Skeletal muscle cell (primary cell): ENCODE measurements around the gene PDSS2.
"Not testable (repeated sequence)": the region's sequence is repeated elsewhere in the genome, so short reads cannot be mapped to it uniquely, and the experiment has no call there.

Experiments used
- DNase-seq: peaks from one replicate; pipeline ENCODE4 v3.0.0-alpha.2; 2010; ENCODE audit warnings: low read depth
- H3K4me3 ChIP-seq: 2 replicates; pipeline ENCODE4 v1.5.1; 2011; ENCODE audit warnings: low read depth, mild to moderate bottlenecking, control low read depth, low read length, moderate library complexity

The PDSS2 gene

DNA sequence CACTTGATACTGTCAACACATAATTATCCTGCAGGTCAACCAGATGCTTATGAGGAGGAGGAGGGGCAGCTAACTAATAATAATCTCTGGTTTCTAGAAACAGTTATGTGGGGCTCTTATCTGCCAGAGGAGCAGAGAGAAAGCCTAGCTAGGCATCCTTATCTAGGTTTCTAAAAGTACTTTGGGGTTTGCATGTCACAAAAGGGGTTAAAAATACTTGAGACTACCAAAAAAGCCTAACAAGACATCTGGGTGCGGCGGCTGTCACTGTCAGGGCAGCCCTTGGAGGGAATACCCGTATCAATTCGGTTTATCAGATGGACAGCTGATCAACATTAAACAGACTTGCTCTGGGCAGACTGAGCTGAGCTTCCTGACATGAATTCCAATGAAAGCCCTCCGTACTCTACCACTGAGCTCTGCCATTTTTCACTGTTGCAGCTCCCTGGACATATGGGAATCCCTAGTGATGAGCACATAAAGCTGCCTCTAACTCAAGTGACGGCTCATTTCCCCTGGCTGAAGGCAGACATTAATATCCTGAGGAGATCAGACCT, 166.6 kb downstream of the PDSS2 start:
- no peak overlapping the region for H3K4me3 ChIP-seq
- no peak for DNase-seq

GRCh38 chr6:107290491-107290890, 168.9 kb downstream of the PDSS2 start:
- DNase-seq, result no peak
- no peak overlapping the region for H3K4me3 ChIP-seq

DNA sequence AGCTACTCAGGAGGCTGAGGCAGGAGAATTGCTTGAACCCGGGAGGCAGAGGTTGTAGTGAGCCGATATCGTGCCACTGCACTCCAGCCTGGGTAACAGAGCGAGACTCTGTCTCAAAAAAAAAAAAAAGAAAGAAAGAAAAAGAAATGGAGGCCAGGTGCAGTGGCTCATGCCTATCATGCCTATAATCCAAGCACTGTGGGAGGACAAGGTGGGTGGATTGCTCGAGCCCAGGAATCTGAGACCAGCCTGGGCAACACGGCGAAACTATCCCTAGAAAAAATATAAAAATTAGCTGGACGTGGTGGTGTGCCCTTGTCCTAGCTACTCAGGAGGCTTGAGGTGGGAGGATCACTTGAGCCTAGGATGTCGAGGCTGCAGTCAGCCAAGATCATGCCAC, 170.1 kb downstream of the PDSS2 start:
- DNase-seq, H3K4me3 ChIP-seq: not testable (repeated sequence)

- DNase-seq, H3K4me3 ChIP-seq: not testable (repeated sequence)
These were observed 173.7 kb downstream of the PDSS2 start for GRCh38 chr6:107285683-107286082.

GRCh38 chr6:107284805-107285204, 174.6 kb downstream of the PDSS2 start:
- no peak for DNase-seq
- H3K4me3 ChIP-seq, result no peak overlapping the region

GRCh38 chr6:107280791-107281190, 178.6 kb downstream of the PDSS2 start:
- DNase-seq, result no peak

DNA sequence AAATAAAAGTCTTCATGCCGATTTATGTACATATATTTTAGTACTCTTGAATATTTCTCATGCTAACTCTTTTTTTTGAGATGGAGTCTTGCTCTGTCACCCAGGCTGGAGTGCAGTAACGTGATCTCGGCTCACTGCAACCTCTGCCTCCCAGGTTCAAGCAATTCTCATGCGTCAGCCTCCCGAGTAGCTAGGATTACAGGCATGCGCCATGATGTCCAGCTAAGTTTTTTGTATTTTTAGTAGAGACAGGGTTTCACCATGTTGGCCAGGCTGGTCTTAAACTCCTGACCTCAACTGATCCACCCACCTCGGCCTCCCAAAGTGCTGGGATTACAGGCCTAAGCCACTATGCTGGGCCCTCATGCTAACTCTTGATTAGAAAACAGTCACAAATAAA, 179.4 kb downstream of the PDSS2 start:
- not testable (repeated sequence) for H3K4me3 ChIP-seq

More at GRCh38 chr6:107280791-107281190, 178.6 kb downstream of the PDSS2 start:
- H3K4me3 ChIP-seq, result no peak overlapping the region

GRCh38 chr6:107275330-107275865, 184.0 kb downstream of the PDSS2 start:
- no peak overlapping the region for H3K4me3 ChIP-seq

More for the DNA sequence above, 179.4 kb downstream of the PDSS2 start:
- DNase-seq, result not testable (repeated sequence)

GRCh38 chr6:107274288-107274687, 185.1 kb downstream of the PDSS2 start:
- no peak overlapping the region for H3K4me3 ChIP-seq
- no peak for DNase-seq

More at GRCh38 chr6:107275330-107275865, 184.0 kb downstream of the PDSS2 start:
- DNase-seq, result no peak

DNA sequence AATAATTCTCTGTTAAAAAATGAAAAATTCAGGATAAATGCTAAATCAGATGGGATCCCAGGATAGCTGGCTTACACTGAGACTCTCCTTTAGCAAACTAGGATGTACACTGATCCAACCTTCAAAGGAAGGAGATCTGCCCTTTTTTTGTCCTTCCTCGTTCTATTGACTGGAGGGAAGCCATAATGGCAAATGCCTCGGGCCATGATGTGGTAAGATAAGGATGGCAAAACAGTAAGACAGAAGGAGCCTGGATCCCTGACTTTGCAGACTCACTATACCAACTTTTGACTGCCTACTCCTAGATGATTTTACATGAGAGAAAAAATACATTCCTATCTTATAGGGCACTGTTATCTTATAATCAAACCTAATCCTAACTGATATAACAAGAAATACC, 187.1 kb downstream of the PDSS2 start:
- DNase-seq, result no peak
- no peak overlapping the region for H3K4me3 ChIP-seq

DNA sequence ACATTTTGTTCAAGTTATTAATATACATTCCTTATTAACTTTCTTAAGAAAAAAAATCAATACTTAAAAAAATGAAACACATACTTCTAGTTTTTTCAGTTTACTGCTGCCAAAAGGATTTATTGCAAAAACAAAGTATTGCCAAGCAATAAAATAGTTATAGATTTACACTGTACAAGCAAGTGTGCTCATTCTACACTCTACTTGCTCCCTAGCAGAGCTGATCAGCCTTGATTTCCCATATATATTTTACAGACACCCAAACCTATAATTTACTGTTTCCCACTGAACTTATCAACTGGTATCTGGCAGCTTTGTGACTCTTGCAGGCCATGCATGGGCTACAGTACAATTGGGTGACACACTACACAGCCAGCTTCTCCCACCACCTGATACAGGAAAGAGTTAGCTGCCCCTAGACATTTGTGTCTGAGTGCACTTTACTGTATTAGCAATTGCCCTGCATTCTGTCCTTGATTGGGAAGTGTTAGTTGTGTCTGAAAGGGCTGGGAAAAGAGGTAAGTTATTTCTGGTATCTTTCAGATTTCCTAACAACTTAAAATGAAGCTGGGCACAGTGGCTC, 188.1 kb downstream of the PDSS2 start:
- no peak overlapping the region for H3K4me3 ChIP-seq
- DNase-seq, result no peak

GRCh38 chr6:107267634-107268033, 191.7 kb downstream of the PDSS2 start:
- DNase-seq, result no peak
- H3K4me3 ChIP-seq, result no peak overlapping the region

DNA sequence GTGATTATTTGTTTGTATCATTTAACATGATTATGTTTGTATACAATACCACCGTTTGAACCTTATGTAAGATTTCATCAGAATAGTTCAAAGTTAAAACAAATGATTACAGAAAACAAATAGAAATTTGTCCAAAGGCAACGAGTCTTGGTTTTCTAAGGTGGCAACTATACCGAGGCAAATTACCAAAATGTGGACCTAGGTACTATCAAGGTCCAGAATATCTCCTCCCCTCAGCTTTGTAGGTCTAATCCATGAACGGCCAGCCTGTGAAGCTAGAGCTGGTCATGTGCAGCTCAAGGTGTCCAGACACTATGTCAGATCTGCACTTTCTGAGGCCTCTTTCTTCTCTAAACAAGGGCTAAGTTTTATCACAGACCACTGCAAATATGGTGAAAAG, 192.4 kb downstream of the PDSS2 start:
- no peak overlapping the region for H3K4me3 ChIP-seq
- no peak for DNase-seq

GRCh38 chr6:107266563-107266962, 192.8 kb downstream of the PDSS2 start:
- no peak overlapping the region for H3K4me3 ChIP-seq
- DNase-seq, result no peak

- no peak overlapping the region for H3K4me3 ChIP-seq
- DNase-seq, result peak; percentile 72
These were observed 195.0 kb downstream of the PDSS2 start for GRCh38 chr6:107264357-107264840.

DNA sequence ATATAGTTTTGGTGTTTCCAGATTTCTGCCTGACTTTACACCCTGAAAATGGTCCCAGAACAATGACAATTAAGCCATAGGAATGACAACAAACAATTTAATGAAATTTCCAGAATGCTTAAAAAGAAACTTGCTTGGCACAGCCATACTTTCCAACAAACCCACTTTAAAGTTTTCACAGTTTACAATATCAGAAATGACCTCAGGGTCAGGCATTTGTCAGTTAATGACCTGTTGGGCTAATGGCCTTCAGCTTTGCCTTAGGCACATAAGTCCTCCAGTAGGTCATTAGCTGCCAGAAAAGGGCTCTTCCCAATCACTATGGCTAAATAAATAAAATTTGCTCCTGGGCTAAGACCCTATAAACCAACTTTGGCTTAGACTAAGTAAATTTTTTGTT, 199.4 kb downstream of the PDSS2 start:
- no peak overlapping the region for H3K4me3 ChIP-seq
- DNase-seq, result no peak

GRCh38 chr6:107248147-107248546, 211.2 kb downstream of the PDSS2 start:
- no peak overlapping the region for H3K4me3 ChIP-seq
- DNase-seq, result peak; percentile 24

- peak; percentile 60 for DNase-seq
- no peak overlapping the region for H3K4me3 ChIP-seq
These were observed 212.3 kb downstream of the PDSS2 start for GRCh38 chr6:107246972-107247615.

- H3K4me3 ChIP-seq, result no peak overlapping the region
- no peak for DNase-seq
These were observed 213.0 kb downstream of the PDSS2 start for GRCh38 chr6:107246249-107246971.
